Measurements from ENCODE around the gene BMP2K.

Gene BMP2K

DNA sequence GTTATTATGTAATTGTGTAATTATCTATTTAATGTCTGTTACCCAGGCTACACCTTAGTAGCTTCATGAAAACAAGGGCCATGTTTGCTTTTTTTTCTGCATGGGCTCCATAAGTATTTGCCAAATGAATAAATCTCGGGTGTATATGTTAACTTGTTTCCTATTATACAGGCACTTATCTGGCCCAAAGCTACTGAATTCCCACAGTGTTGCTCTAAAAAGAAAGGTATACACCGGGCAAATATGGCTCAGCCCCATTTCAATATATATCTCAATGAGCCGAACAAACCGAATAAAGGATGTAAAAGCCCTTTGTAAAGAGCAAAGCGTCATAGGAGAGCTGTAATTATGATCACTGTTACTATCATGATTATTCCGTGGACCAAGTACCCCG lies 162.3 kb downstream of the BMP2K start:
- DNase-seq: no peak

DNA sequence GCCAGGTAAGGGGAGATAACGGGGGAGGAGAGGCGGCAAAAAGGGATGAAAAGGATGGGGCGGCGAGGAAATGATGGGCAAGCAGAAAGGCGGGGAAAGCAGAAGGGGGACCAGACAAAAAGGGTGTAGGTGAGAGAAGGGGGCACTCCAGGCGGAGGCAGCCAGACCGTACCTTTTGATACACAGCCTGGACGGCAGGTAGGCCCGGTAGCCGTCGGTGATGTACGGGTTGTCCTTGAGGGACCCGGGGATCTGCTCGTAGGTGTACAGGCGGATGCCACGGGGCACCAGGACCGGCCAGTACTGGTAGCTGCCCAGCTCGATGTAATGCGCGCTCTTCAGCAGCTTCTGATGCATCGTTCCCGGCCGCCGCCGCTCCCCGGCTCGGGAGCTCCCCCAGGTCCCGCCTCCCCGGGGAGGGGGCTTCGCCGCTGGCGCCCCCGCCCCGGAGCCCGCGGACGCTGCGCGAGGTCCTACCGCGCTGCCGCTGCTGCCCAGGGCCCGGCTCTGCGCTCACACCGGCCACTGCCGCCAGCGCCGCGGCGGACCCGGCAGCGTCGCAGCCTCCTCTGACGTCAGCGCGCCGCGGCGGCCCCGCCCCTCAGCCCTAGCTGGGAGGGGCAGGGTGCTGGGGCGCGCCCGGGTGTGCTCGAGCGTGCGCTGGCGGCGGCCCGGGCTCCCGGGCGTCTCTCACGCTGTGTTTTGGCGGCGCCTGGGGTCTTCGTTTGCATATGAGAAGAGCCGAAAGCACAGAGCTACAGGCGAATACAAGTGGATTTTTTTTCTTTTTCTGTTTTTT lies 162.9 kb downstream of the BMP2K start, which contains the start of gene PAQR3:
TSS of gene PAQR3 (minus strand) at position 571 of the 799 bp plus-strand sequence. CDS start at position 357, 214 bp downstream.
- peak; percentile 83 for DNase-seq

DNA sequence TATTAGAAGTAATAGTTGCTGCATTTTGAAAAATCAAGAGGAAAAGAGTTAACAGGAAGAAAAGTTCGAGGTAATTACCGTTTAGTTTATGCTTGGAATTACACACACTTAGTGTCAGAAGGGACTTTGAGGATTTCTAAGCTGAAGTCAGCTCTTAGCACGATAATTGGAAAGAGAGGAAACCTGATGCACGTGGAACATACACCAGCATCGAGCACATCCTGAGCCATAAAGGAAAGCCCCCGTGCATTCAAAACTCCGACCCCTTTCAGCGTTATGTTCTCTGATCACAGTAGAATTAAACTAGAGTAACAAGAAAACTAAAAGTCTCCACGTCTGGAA lies 163.5 kb downstream of the BMP2K start:
- no peak for DNase-seq

DNA sequence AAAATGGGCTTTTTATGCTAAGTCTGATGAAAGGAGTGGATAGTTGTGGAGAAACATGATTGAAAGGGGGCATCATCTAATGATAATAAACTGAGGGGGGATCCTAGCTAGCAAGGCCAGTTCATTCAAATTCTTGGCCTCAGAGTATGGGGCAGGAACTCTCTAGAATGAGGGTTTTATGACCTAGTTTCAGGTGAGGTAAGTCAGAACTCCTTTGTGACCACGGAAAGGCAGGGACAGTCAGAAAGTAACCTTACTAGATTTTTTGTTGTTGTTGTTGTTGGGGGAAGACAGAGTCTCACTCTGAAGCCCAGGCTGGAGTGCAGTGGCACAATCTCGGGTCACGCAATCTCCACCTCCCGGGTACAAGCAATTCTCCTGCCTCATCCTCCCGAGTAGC lies 164.6 kb downstream of the BMP2K start:
- no peak for DNase-seq

DNA sequence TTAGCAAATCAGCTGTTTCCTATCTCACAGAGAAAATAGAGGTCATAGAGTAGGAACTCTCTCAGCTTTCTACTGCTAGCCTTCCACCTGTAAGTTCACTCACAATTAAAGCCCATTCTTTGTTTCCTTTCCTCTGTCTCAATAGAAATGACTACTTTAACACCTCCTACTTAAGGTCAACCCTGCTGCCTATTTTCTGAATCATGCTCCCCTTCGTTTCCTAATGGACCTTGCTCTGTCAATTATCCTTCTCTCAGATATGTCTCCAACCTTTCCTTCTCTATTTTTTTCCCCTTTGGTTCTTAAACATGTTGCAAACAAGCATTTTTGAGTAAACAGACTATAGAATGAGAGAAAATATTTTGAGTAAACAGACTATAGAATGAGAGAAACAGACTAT lies 168.2 kb downstream of the BMP2K start:
- no peak for DNase-seq

DNA sequence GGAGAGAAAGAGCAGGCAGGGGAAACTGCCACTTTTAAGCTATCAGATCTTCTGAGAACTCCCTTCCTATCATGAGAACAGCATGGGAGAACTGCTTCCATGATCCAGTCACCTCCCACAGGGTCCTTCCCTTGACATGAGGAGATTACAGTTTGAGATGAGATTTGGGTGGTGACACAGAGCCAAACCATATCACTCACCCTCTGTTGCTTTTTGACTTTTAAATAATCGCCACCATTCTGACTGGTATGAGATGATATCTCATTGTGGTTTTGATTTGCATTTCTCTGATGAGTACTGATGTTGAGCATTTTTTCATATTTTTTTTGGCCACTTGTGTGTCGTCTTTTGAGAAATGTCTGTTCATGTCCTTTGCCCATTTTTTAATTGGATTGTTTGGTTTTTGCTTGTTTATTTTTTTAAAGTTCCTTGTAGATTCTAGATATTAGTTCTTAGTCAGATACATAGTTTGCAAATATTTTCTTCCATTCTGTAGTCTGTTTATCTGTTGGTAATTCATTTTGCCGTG lies 169.6 kb downstream of the BMP2K start:
- DNase-seq: peak; percentile 10

DNA sequence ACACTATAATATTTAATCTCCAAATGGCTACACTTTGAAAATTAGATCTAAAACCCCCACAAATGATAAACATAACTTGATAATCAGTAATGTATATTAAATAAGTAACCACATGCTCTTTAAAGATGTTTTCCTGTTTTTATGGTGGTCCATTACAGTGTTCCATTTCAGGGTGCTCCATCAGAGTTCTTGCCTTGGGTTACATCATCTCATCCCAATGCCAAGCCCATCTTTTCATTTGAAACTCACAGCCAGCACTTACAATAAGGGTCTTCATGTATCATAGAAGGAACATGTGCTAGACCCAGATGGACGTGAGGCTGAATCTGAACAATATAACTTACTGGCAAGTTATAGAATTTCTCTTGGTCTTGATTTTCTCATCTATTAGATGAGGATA lies 173.6 kb downstream of the BMP2K start:
- no peak for DNase-seq

DNA sequence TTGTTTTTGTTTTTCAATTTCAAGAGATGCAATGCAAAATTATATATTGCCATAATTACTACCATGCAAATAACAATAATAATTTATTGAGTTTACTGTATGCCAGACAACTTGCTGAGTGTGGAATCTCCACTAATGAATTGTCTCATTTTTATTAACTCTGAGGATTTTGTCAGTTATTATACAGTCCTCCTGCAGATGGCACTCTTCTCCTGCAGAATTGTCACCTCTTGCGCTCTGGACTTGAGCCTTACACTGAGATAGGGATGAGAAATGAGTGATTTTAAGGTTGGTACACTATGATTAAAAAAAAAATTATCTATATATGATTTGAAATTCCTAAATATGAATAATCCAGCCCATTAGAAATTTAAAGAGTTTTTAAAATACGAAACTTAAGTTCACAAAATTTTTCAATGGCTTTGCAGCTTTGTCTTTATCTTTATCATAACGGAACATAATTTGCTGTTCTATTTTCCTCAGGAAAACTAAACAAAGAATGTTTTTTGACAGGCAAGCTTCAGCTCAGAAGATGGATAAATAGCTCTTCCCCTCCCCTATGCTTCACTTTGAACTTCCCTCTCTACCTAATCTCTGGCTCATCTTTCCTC lies 175.8 kb downstream of the BMP2K start:
- peak; percentile 71 for DNase-seq

DNA sequence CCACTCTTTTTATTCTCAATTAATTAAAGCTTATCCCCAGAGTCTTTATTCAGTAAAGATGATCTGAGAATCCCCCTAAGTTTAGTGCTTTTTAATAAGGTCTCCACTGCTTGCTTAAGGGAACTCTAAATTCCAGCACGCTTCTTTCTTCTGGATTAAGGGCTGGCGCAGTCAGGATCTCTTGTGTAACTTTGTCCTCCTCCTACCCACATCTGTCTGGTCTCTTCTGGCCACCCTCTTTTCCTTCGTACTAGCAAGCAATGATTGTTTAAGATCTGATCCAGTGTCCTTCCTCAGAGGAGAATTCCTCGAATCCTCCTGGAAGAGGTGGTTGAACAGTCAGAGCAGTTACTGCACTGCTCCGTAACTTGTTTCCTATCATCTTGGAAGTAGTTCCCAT lies 177.1 kb downstream of the BMP2K start:
- DNase-seq: no peak

DNA sequence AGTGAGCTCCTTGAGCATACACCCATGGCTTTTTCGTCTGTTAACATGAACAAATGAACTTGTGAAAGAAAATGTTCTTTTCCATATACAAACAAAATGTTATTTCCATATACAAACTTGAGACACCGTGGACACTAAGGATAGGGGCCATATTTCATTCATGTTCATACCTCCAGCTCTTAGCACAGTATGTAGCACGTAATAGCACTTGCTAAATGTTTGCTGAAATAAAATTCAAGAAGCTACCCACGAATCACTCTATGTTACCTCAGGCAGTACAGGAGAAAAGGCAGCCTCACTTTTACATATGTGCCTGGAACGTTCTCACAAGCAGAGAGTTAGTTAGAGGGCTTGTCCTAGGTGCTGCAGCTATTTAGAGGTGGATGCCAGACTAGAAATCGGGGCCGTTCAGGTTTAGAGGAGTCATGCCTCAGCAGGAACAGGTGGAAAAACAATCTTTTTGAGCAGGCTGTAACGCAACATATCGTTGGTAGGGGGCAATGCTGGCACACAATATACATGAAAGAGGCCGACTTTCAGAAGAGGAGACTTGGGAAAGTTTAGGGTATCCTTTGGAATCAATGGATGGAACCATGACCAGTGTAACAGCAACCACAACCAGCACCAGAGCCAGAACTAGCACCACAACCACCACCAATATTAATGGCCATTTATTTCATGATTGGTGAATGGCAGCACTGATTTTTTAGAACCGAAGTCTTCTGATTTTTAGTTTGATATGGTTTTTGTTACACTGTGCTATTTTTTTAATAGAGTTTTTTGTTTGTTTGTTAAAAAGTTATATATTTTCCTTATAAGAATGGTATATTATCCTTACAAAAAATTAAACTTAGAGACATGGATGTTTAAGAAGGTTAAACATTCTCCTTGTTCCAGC lies 177.9 kb downstream of the BMP2K start:
- DNase-seq: peak; percentile 24

DNA sequence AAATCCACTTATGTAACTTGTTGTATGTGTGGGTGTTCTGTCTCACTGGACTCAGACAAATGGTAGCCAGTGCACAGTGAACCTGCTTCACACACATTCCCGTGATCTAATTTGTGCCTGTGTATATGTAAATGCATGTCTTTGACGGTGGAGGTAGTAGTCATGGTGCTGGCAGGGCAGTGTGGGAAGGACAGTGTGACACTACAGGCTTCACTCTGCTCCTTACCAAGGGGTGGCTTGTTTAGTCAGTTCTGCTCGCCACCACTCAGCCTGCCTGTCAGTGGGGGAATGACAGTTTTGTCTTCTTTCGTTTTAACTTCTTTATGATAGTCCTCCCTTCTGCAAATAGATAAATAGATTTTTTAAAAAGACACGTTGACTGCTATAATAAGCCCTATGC lies 180.8 kb downstream of the BMP2K start:
- no peak for DNase-seq

DNA sequence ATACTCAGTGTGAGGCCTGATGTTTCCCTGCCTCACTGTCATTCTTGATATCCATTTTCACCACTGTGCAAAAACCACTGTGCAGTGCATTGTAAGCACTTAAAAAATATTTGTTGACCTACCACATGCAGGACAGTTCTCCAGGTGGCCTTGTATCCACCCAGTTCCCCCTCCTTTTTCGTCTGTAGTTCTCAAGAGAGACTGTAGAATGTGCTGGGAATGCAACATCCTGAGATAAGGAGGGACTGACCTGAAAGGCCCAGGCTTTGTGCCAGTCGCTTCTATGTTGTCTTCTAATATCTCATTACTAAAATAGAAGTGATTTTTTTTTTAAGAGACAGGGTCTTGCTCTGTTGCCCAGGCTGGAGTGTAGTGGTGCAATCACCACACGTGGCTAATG lies 184.8 kb downstream of the BMP2K start:
- DNase-seq: no peak
